MM.1S (cell line): Measurements from ENCODE around the gene ACSM5.

ENCODE experiments used
- DNase-seq: peaks from one replicate; pipeline ENCODE4 v3.0.0-alpha.2; 2015
- H2AFZ ChIP-seq: fragments of 300-600 bp; sonication (generic); 2 replicates; pipeline ENCODE4 v1.6.0; 2016; ENCODE audit warnings: antibody characterized with exemption, low read length
- H3F3A ChIP-seq: fragments of 300-600 bp; sonication (generic); 2 replicates; pipeline ENCODE4 v1.6.1; 2016; ENCODE audit warnings: mild to moderate bottlenecking, antibody characterized with exemption, low read length, moderate library complexity, mixed read lengths; ENCODE audit not compliant: insufficient read depth
- H3K27ac ChIP-seq: fragments of 300-600 bp; sonication (generic); 2 replicates; pipeline ENCODE4 v1.5.1; 2016; ENCODE audit warnings: mild to moderate bottlenecking, low read length
- H3K27me3 ChIP-seq: fragments of 300-600 bp; sonication (generic); replicated peaks from 2 replicates; pipeline ENCODE4 v1.6.0; 2016; ENCODE audit warnings: low read length; ENCODE audit not compliant: insufficient read depth
- H3K36me3 ChIP-seq: fragments of 300-600 bp; sonication (generic); replicated peaks from 2 replicates; pipeline ENCODE4 v1.6.1; 2016; ENCODE audit warnings: mild to moderate bottlenecking, low read length, mixed read lengths; ENCODE audit not compliant: insufficient read depth
- H3K4me1 ChIP-seq: fragments of 300-600 bp; sonication (generic); 2 replicates; pipeline ENCODE4 v1.6.1; 2016; ENCODE audit warnings: low read length, mixed read lengths
- H3K4me2 ChIP-seq: fragments of 300-600 bp; sonication (generic); 2 replicates; pipeline ENCODE4 v1.6.0; 2016; ENCODE audit warnings: low read depth, low read length
- H3K4me3 ChIP-seq: fragments of 300-600 bp; sonication (generic); 2 replicates; pipeline ENCODE4 v1.5.1; 2016; ENCODE audit warnings: low read length, mixed read lengths
- H3K79me2 ChIP-seq: fragments of 300-600 bp; sonication (generic); 2 replicates; pipeline ENCODE4 v1.6.1; 2016; ENCODE audit warnings: mixed run types, low read length, mixed read lengths
- H3K9ac ChIP-seq: fragments of 300-600 bp; sonication (generic); 2 replicates; pipeline ENCODE4 v1.6.1; 2016; ENCODE audit warnings: low read length, mixed read lengths
- H3K9me2 ChIP-seq: fragments of 300-600 bp; sonication (generic); replicated peaks from 2 replicates; pipeline ENCODE4 v1.6.1; 2016; ENCODE audit warnings: mild to moderate bottlenecking, low read length, mixed read lengths; ENCODE audit not compliant: insufficient read depth
- H3K9me3 ChIP-seq: fragments of 300-600 bp; sonication (generic); replicated peaks from 2 replicates; pipeline ENCODE4 v1.6.1; 2016; ENCODE audit warnings: mild to moderate bottlenecking, low read length, mixed read lengths; ENCODE audit not compliant: insufficient read depth
- H4K20me1 ChIP-seq: fragments of 300-600 bp; sonication (generic); 2 replicates; pipeline ENCODE4 v1.6.1; 2016; ENCODE audit warnings: mild to moderate bottlenecking, low read length, moderate library complexity, mixed read lengths; ENCODE audit not compliant: insufficient read depth
- CTCF ChIP-seq: fragments of 300-600 bp; sonication (generic); IDR thresholded peaks from 2 replicates; pipeline ENCODE4 v1.5.1; 2016; ENCODE audit warnings: antibody characterized with exemption, low read length, mixed read lengths
- EZH2 ChIP-seq: fragments of 300-600 bp; sonication (generic); optimal IDR thresholded peaks from 2 replicates; pipeline ENCODE3; 2017; ENCODE audit warnings: low read depth, mild to moderate bottlenecking, antibody characterized with exemption, low read length, mixed read lengths
- EZH2phosphoT487 ChIP-seq: fragments of 300-600 bp; sonication (generic); IDR thresholded peaks from 2 replicates; pipeline ENCODE4 v1.6.1; 2018; ENCODE audit warnings: antibody characterized with exemption, low read length

ACSM5 gene

GRCh38 chr16:20402651-20403050, 6.7 kb upstream of the ACSM5 start:
- Histone ChIP-seq H3K27me3 (no peaks in the 10 kb centered on the region), H3K9me3 (no peaks in the 10 kb centered on the region), H3K4me2 (no peak overlapping the region), H2AFZ (no peak overlapping the region), H3K4me1 (no peaks in the 10 kb centered on the region), H3K4me3 (no peak overlapping the region), H3K27ac (no peak overlapping the region), H3K36me3 (no peaks in the 10 kb centered on the region), H3K79me2 (no peaks in the 10 kb centered on the region), H4K20me1 (no peaks in the 10 kb centered on the region), H3K9me2 (no peaks in the 10 kb centered on the region), H3F3A (no peaks in the 10 kb centered on the region), H3K9ac (no peak overlapping the region)
- TF ChIP-seq EZH2 (no peak), EZH2phosphoT487 (no peak), CTCF (no peak)
- no peak for DNase-seq

GRCh38 chr16:20404637-20405036, 4.7 kb upstream of the ACSM5 start, which contains the start of gene PDILT:
Gene PDILT, minus strand, starts transcription at chr16:20404737. Its CDS starts 5,437 bp downstream, at chr16:20399300.
- TF ChIP-seq EZH2phosphoT487 = no peak
- no peak for TF ChIP-seq EZH2
- TF ChIP-seq CTCF = no peak
- H3K79me2 ChIP-seq = no peaks in the 10 kb centered on the region

DNA sequence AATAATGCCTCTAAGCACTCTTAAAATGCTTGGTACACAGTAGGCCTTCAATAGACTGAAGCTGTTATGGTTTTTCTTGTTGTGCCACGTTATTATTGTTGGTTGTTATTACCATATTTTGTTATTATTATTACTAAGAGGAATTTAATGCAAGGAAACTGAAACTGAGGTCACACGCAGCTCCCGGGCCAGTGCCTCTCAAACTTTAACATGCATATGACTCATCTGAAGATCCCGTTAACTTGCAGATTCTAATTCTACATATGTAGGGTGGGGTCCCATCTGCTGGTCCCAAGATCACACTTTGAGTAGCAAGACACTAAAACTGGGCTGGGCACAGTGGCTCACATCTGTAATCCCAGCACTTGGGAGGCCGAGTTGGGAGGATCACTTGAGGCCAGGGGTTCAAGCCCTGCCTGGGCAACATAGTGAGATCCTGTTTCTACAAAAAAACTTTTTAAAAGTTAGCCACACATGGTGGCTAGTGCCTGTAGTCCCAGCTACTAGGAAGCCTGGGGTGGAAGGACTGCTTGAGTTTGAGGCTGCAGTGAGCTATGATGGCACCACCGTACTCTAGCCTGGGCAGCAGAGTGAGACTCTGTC, 888 bp downstream of the ACSM5 start:
- Histone ChIP-seq H4K20me1 (no peaks in the 10 kb centered on the region), H2AFZ (no peak overlapping the region), H3K27ac (no peak overlapping the region), H3K4me2 (no peak overlapping the region), H3K36me3 (no peaks in the 10 kb centered on the region), H3K4me3 (no peak overlapping the region), H3F3A (no peaks in the 10 kb centered on the region), H3K27me3 (no peaks in the 10 kb centered on the region), H3K4me1 (no peaks in the 10 kb centered on the region), H3K9me2 (no peaks in the 10 kb centered on the region), H3K9ac (no peak overlapping the region), H3K79me2 (no peaks in the 10 kb centered on the region), H3K9me3 (no peaks in the 10 kb centered on the region)
- no peak for DNase-seq
- TF ChIP-seq EZH2 (no peak), CTCF (no peak), EZH2phosphoT487 (no peak)

More at GRCh38 chr16:20404637-20405036, 4.7 kb upstream of the ACSM5 start, which contains the start of gene PDILT:
- H4K20me1 ChIP-seq = no peaks in the 10 kb centered on the region
- no peak for DNase-seq
- H2AFZ ChIP-seq = no peak within 1 kb of the TSS
- no peak within 1 kb of the TSS for H3K4me2 ChIP-seq
- H3K9ac ChIP-seq = no peak within 1 kb of the TSS
- H3K36me3 ChIP-seq = no peaks in the 10 kb centered on the region
- no peaks in the 10 kb centered on the region for H3K9me2 ChIP-seq
- H3K27ac ChIP-seq = no peak within 1 kb of the TSS
- H3K4me3 ChIP-seq = no peak within 1 kb of the TSS
- no peaks in the 10 kb centered on the region for H3F3A ChIP-seq
- no peaks in the 10 kb centered on the region for H3K27me3 ChIP-seq
- H3K4me1 ChIP-seq = no peaks in the 10 kb centered on the region
- H3K9me3 ChIP-seq = no peaks in the 10 kb centered on the region
